ENCODE results near the gene ELMO1.
"Not testable (repeated sequence)": the region's sequence is repeated elsewhere in the genome, so short reads cannot be mapped to it uniquely, and the experiment has no call there.

ELMO1 gene

DNA sequence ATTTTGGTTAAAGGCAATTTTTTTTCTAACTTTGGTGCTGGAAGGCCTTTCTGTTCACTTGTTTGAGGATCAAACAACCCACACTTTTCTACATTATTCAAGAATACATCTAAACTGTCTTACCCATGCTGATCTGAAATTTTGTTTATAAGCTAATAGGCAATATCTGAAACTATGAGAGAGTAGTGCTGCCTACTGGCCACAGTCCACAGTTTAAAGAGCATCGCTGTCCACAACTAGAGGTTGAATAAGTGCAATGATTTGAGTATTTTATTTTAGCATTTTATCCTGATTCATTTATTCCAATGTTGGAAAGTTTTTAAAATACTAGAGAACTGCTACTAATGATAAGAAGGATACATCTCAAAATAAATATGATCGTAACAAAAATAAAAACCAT lies 306.9 kb downstream of the ELMO1 start:
- Histone ChIP-seq H3K36me3 (ENCODE audit: control insufficient read depth, low read length) (no peaks in the 10 kb centered on the region), H3K4me1 (ENCODE audit: control insufficient read depth, low read length) (no peaks in the 10 kb centered on the region), H3K4me3 (ENCODE audit: low read length) (no peak overlapping the region), H3K9me2 (replicated peaks; ENCODE audit: control insufficient read depth, low read length) (no peaks in the 10 kb centered on the region), H3K9me3 (ENCODE audit: control insufficient read depth, insufficient read depth, low read length) (0 out of 2 replicates have a peak, but pooled peaks cover 2% of the 10 kb centered on the region), H3K4me2 (ENCODE audit: low read length) (no peak overlapping the region), H3F3A (ENCODE audit: control insufficient read depth, insufficient read depth) (no peaks in the 10 kb centered on the region), H3K79me2 (ENCODE audit: control insufficient read depth, low read length) (no peaks in the 10 kb centered on the region), H4K20me1 (ENCODE audit: control insufficient read depth, insufficient read depth, low read depth, low read length) (0 out of 2 replicates have a peak, but pooled peaks cover 3% of the 10 kb centered on the region), H3K27ac (ENCODE audit: low read depth, low read length) (no peak overlapping the region), H3K27me3 (ENCODE audit: control insufficient read depth, low read length) (no peaks in the 10 kb centered on the region)
- no peak for TF ChIP-seq EZH2phosphoT487 (IDR thresholded peaks at IDR 0.05; ENCODE audit: borderline replicate concordance, low read length)
- TF ChIP-seq, protein P1, sequence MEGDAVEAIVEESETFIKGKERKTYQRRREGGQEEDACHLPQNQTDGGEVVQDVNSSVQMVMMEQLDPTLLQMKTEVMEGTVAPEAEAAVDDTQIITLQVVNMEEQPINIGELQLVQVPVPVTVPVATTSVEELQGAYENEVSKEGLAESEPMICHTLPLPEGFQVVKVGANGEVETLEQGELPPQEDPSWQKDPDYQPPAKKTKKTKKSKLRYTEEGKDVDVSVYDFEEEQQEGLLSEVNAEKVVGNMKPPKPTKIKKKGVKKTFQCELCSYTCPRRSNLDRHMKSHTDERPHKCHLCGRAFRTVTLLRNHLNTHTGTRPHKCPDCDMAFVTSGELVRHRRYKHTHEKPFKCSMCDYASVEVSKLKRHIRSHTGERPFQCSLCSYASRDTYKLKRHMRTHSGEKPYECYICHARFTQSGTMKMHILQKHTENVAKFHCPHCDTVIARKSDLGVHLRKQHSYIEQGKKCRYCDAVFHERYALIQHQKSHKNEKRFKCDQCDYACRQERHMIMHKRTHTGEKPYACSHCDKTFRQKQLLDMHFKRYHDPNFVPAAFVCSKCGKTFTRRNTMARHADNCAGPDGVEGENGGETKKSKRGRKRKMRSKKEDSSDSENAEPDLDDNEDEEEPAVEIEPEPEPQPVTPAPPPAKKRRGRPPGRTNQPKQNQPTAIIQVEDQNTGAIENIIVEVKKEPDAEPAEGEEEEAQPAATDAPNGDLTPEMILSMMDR (IDR thresholded peaks at IDR 0.05; ENCODE audit: low read depth, low read length, poor library complexity, severe bottlenecking) = no peak

DNA sequence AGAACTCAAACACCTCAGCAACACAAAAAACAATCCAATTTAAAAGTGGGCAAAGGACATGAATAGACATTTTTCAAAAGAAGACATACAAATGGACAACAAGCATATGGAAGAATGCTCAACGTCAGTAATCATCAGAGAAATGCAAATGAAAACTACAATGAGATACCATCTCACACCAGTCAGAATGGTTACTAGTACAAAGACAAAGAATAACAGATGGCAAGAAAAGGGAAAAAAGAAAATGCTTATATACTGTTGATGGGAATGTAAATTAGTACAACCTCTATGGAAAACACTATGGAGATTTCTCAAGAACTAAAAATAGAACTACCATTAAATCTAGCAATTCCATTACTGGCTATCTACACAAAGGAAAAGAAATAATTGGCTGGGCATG lies 314.8 kb downstream of the ELMO1 start:
- H3F3A ChIP-seq (ENCODE audit: control insufficient read depth, insufficient read depth); H3K4me2 ChIP-seq (ENCODE audit: low read length); H3K4me3 ChIP-seq (ENCODE audit: low read length); H3K9me3 ChIP-seq (ENCODE audit: control insufficient read depth, insufficient read depth, low read length); H3K9me2 ChIP-seq (replicated peaks; ENCODE audit: control insufficient read depth, low read length); H4K20me1 ChIP-seq (ENCODE audit: control insufficient read depth, insufficient read depth, low read depth, low read length); H3K4me1 ChIP-seq (ENCODE audit: control insufficient read depth, low read length); H3K79me2 ChIP-seq (ENCODE audit: control insufficient read depth, low read length); H3K27me3 ChIP-seq (ENCODE audit: control insufficient read depth, low read length); H3K27ac ChIP-seq (ENCODE audit: low read depth, low read length): not testable (repeated sequence)
- H3K36me3 ChIP-seq (ENCODE audit: control insufficient read depth, low read length) = peaks cover 20% of the 10 kb centered on the region

DNA sequence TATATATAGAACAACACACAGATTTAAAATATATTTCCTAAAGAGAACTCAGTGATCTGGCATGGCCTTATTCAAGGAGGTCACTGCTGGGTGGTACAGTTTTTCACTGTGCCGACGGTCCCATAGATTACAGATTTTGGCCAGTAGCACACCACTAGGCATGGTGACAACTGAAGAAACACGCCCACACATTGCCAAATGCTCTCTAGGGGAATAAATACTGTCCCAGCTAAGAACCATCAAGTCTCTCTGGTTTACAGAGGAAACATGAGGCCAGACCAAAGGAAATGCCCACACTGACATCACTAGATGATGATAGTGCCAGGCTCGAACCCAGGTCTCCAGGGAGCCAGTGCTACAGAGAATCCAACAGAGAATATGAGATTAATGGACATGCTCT lies 316.8 kb downstream of the ELMO1 start:
- no peaks in the 10 kb centered on the region for H4K20me1 ChIP-seq (ENCODE audit: control insufficient read depth, insufficient read depth, low read depth, low read length)
- peaks cover 24% of the 10 kb centered on the region for H3K36me3 ChIP-seq (ENCODE audit: control insufficient read depth, low read length)
- no peaks in the 10 kb centered on the region for H3K79me2 ChIP-seq (ENCODE audit: control insufficient read depth, low read length)
- no peaks in the 10 kb centered on the region for H3K9me2 ChIP-seq (replicated peaks; ENCODE audit: control insufficient read depth, low read length)
- H3K4me2 ChIP-seq (ENCODE audit: low read length) = no peak overlapping the region
- H3K27ac ChIP-seq (ENCODE audit: low read depth, low read length) = no peak overlapping the region
- TF ChIP-seq EZH2phosphoT487 (IDR thresholded peaks at IDR 0.05; ENCODE audit: borderline replicate concordance, low read length) = no peak
- TF ChIP-seq, protein P1 (IDR thresholded peaks at IDR 0.05; ENCODE audit: low read depth, low read length, poor library complexity, severe bottlenecking) = no peak
- H3K4me3 ChIP-seq (ENCODE audit: low read length) = no peak overlapping the region
- no peaks in the 10 kb centered on the region for H3K27me3 ChIP-seq (ENCODE audit: control insufficient read depth, low read length)
- H3K9me3 ChIP-seq (ENCODE audit: control insufficient read depth, insufficient read depth, low read length) = no peaks in the 10 kb centered on the region
- no peaks in the 10 kb centered on the region for H3K4me1 ChIP-seq (ENCODE audit: control insufficient read depth, low read length)
- H3F3A ChIP-seq (ENCODE audit: control insufficient read depth, insufficient read depth) = no peaks in the 10 kb centered on the region

DNA sequence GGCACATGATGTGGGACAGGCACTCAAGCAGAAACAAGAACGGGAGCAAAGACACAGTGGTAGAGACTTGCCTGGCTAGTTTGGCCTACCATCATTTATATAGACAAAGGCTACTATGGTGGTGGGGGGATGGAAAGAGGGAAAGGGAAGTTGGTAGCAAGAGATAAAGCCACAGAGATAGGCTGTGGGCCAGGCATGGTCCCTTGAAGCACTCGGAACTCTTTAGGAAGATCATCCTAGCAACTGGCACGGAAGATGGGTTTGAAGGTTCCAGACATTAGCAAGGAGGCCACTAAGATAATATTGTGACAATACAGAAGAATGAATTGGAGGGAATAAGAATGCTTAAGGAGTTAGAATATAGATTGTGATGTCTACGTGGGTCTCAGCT lies 319.6 kb downstream of the ELMO1 start:
- Histone ChIP-seq H3K36me3 (ENCODE audit: control insufficient read depth, low read length) (peaks cover 24% of the 10 kb centered on the region), H3K9me2 (replicated peaks; ENCODE audit: control insufficient read depth, low read length) (no peaks in the 10 kb centered on the region), H3K27ac (ENCODE audit: low read depth, low read length) (no peak overlapping the region), H3K4me3 (ENCODE audit: low read length) (no peak overlapping the region), H3K79me2 (ENCODE audit: control insufficient read depth, low read length) (no peaks in the 10 kb centered on the region), H3K4me1 (ENCODE audit: control insufficient read depth, low read length) (no peaks in the 10 kb centered on the region), H3F3A (ENCODE audit: control insufficient read depth, insufficient read depth) (no peaks in the 10 kb centered on the region), H3K4me2 (ENCODE audit: low read length) (no peak overlapping the region), H3K9me3 (ENCODE audit: control insufficient read depth, insufficient read depth, low read length) (no peaks in the 10 kb centered on the region), H4K20me1 (ENCODE audit: control insufficient read depth, insufficient read depth, low read depth, low read length) (no peaks in the 10 kb centered on the region), H3K27me3 (ENCODE audit: control insufficient read depth, low read length) (no peaks in the 10 kb centered on the region)
- no peak for TF ChIP-seq EZH2phosphoT487 (IDR thresholded peaks at IDR 0.05; ENCODE audit: borderline replicate concordance, low read length)
- TF ChIP-seq, protein P1 (IDR thresholded peaks at IDR 0.05; ENCODE audit: low read depth, low read length, poor library complexity, severe bottlenecking) = no peak
